Upper lobe of left lung (tissue), 4 donors: Measurements from ENCODE around the gene HOXB4.

Source experiments
- CTCF ChIP-seq, 6 experiments: fragments of 450-650 bp in 4 of 6; fragments of 200-600 bp in 2 of 6; sonication (generic) in 2 of 6; IDR thresholded peaks; one replicate each; pipeline ENCODE4 v1.5.1; 2016 to 2019; ENCODE audit warnings: antibody characterized with exemption in 6 of 6
- EP300 ChIP-seq, 4 donors: sonication (generic); formaldehyde crosslinking; IDR thresholded peaks; one replicate each; pipeline ENCODE4 v1.5.1; 2017; ENCODE audit warnings: antibody characterized with exemption in 4 of 4, control low read depth in 2 of 4

GRCh38 chr17:48540213-48540612 is 37.9 kb downstream of the HOXB4 start:
- no peak for TF ChIP-seq CTCF (IDR thresholded peaks at IDR 0.05)
- no peak for TF ChIP-seq EP300 (IDR thresholded peaks at IDR 0.05)
